IMR-90 (cell line): ENCODE measurements around the gene AGAP1. TPM values are rescaled to one million over a fixed set of nuclear protein-coding genes. Genes with fewer than 3 reads are reported as not detected.

Experiments used
- ATAC-seq: fragments of 200-7000 bp; cut with Tn5 transposase; 2 replicates; pipeline ENCODE4 v1.9.1; 2020; ENCODE audit warnings: low read depth, mild to moderate bottlenecking, moderate library complexity
- BruUV-seq: library from RNA; stranded (reverse); fragments of 400-500 nt; replicated peaks from 2 replicates; lab custom pipeline; 2021; lab: Mats Ljungman, UMichigan
- CTCF ChIA-PET: fragments of 300-600 bp; formaldehyde crosslinking; extraction: SDS; loops from one replicate; lab custom pipeline; 2021; ENCODE audit warnings: antibody characterized with exemption; lab: Yijun Ruan, JAX
- POLR2A ChIA-PET: fragments of 300-600 bp; sonication (Branson Sonifier 250); formaldehyde crosslinking; loops from one replicate; lab custom pipeline; 2022; ENCODE audit warnings: antibody characterized with exemption; ENCODE audit not compliant: unreplicated experiment; lab: Charles Lee
- DNase-seq: peaks from one replicate; pipeline ENCODE4 v3.0.0; 2013
- H2AFZ ChIP-seq: replicated peaks from 2 replicates; pipeline ENCODE3; 2013; ENCODE audit warnings: low read length, mild to moderate bottlenecking; ENCODE audit not compliant: poor library complexity
- H2AK5ac ChIP-seq: 2 replicates; pipeline ENCODE4 v1.6.1; 2013; ENCODE audit warnings: low read depth, low read length, inconsistent platforms
- H2AK9ac ChIP-seq: replicated peaks from 2 replicates; pipeline ENCODE3; 2013; ENCODE audit warnings: mild to moderate bottlenecking, low read depth, low read length, moderate library complexity; ENCODE audit not compliant: poor library complexity
- H2BK120ac ChIP-seq: 2 replicates; pipeline ENCODE4 v1.6.1; 2013; ENCODE audit warnings: low read depth, low read length, inconsistent platforms
- H2BK15ac ChIP-seq: 3 replicates; pipeline ENCODE4 v1.6.1; 2013; ENCODE audit warnings: low read depth, low read length, inconsistent platforms
- H2BK20ac ChIP-seq: 2 replicates; pipeline ENCODE4 v1.6.1; 2013; ENCODE audit warnings: low read depth, mild to moderate bottlenecking, inconsistent platforms, low read length, moderate library complexity
- H2BK5ac ChIP-seq: 2 replicates; pipeline ENCODE4 v1.6.1; 2013; ENCODE audit warnings: mild to moderate bottlenecking, low read depth, low read length, inconsistent platforms; ENCODE audit not compliant: poor library complexity, severe bottlenecking
- H3K14ac ChIP-seq: replicated peaks from 2 replicates; pipeline ENCODE4 v1.6.1; 2013; ENCODE audit warnings: low read depth, low read length, inconsistent platforms
- H3K18ac ChIP-seq: 2 replicates; pipeline ENCODE4 v1.6.1; 2013; ENCODE audit warnings: low read depth, low read length, control low read depth
- H3K23ac ChIP-seq: 2 replicates; pipeline ENCODE4 v1.6.1; 2013; ENCODE audit warnings: low read depth, low read length, inconsistent platforms
- H3K27ac ChIP-seq: 2 replicates; pipeline ENCODE4 v1.5.1; 2013; ENCODE audit warnings: mild to moderate bottlenecking, control low read depth, low read length; ENCODE audit not compliant: insufficient read depth
- H3K27me3 ChIP-seq: 2 replicates; pipeline ENCODE4 v1.6.1; 2013; ENCODE audit warnings: low read length; ENCODE audit not compliant: control insufficient read depth, insufficient read depth
- H3K36me3 ChIP-seq: 2 replicates; pipeline ENCODE4 v1.6.1; 2013; ENCODE audit warnings: low read length, mixed read lengths; ENCODE audit not compliant: control insufficient read depth, insufficient read depth
- H3K4ac ChIP-seq: 2 replicates; pipeline ENCODE4 v1.6.1; 2013; ENCODE audit warnings: low read depth, low read length, inconsistent platforms
- H3K4me1 ChIP-seq: 2 replicates; pipeline ENCODE4 v1.6.1; 2013; ENCODE audit warnings: low read length, mixed read lengths; ENCODE audit not compliant: control insufficient read depth, insufficient read depth
- H3K4me2 ChIP-seq: 2 replicates; pipeline ENCODE4 v1.6.1; 2013; ENCODE audit warnings: low read depth, mild to moderate bottlenecking, control low read depth, low read length, moderate library complexity
- H3K4me3 ChIP-seq: 2 replicates; pipeline ENCODE4 v1.5.1; 2013; ENCODE audit warnings: low read depth, mild to moderate bottlenecking, control low read depth, low read length, moderate library complexity; ENCODE audit not compliant: insufficient read depth
- H3K56ac ChIP-seq: 2 replicates; pipeline ENCODE4 v1.6.1; 2013; ENCODE audit warnings: low read length, inconsistent platforms; ENCODE audit not compliant: insufficient read depth; ENCODE audit errors: extremely low read depth
- H3K79me1 ChIP-seq, 2 experiments: 2 replicates each; pipeline ENCODE4 v1.6.1; 2013; ENCODE audit warnings: low read length in 2 of 2, inconsistent platforms in 1 of 2, low read depth in 1 of 2
- H3K9ac ChIP-seq: 2 replicates; pipeline ENCODE4 v1.6.1; 2013; ENCODE audit warnings: low read depth, low read length, control low read depth
- H3K9me1 ChIP-seq: 2 replicates; pipeline ENCODE4 v1.6.1; 2013; ENCODE audit warnings: low read length, inconsistent platforms; ENCODE audit not compliant: insufficient read depth
- H3K9me3 ChIP-seq: 2 replicates; pipeline ENCODE4 v1.6.1; 2013; ENCODE audit warnings: low read length; ENCODE audit not compliant: control insufficient read depth, insufficient read depth
- H4K20me1 ChIP-seq: 2 replicates; pipeline ENCODE4 v1.6.1; 2013; ENCODE audit warnings: low read length, inconsistent platforms; ENCODE audit not compliant: insufficient read depth
- H4K5ac ChIP-seq: 2 replicates; pipeline ENCODE4 v1.6.1; 2013; ENCODE audit warnings: mild to moderate bottlenecking, low read depth, low read length, control low read depth
- H4K8ac ChIP-seq, 2 experiments: 2 replicates each; pipeline ENCODE4 v1.6.1; 2013; ENCODE audit warnings: low read depth in 2 of 2, low read length in 2 of 2, control low read depth in 1 of 2, inconsistent platforms in 1 of 2
- H4K91ac ChIP-seq: 2 replicates; pipeline ENCODE4 v1.6.1; 2013; ENCODE audit warnings: low read depth, low read length, inconsistent platforms; ENCODE audit not compliant: insufficient read depth
- RAD21 ChIP-seq: IDR thresholded peaks from 2 replicates; pipeline ENCODE4 v1.6.1; 2012; ENCODE audit warnings: low read length, improper control_type of control experiment
- SMC3 ChIP-seq: fragments of 150-350 bp; IDR thresholded peaks from 2 replicates; pipeline ENCODE4 v1.6.1; 2016; ENCODE audit warnings: low read depth, mild to moderate bottlenecking, antibody characterized with exemption, low read length, moderate library complexity
- WGBS, 2 experiments: methylation state at CpG; one replicate each; pipeline versions ENCODE4 v1.1.5 to v1.1.7; 2013; ENCODE audit warnings: missing lambda C conversion rate in 2 of 2; ENCODE audit not compliant: insufficient read length in 1 of 2; ENCODE audit errors: extremely low coverage in 2 of 2; 5-methylcytosine and 5-hydroxymethylcytosine counted together
- dilution Hi-C: fragments of 300-500 bp; cut with HindIII; formaldehyde crosslinking; loops from one replicate; pipeline ENCODE4 v1.14.3; 2018; ENCODE audit warnings: low sequenced_read_pairs; ENCODE audit not compliant: unreplicated experiment
- in situ Hi-C: fragments of 300-500 bp; cut with MboI; formaldehyde crosslinking; loops from 3 replicates; pipeline ENCODE4 v1.14.3; 2019; ENCODE audit warnings: low sequenced_read_pairs, inconsistent platforms, mixed read lengths
- intact Hi-C: fragments of 100-400 bp; cut with micrococcal nuclease; formaldehyde crosslinking; loops from 2 replicates; pipeline ENCODE4 v1.10.0; 2022
- polyA plus RNA-seq, 3 experiments: library from polyadenylated mRNA; depleted of rRNA; stranded (reverse); fragments of >200 nt; gene quantifications; 2 replicates each; pipeline ENCODE4 v1.2.3, GENCODE V29; 2012; ENCODE audit warnings: low replicate concordance in 1 of 3
- total RNA-seq: library from RNA; depleted of rRNA; stranded (reverse); fragments of >200 nt; gene quantifications from 2 replicates; pipeline ENCODE4 v1.2.3, GENCODE V29; 2012

The AGAP1 gene
- total and polyA plus RNA-seq, 2 of the 4 experiments (the other 2 are of a cell fraction) = 15.1 to 16.4 TPM

DNA sequence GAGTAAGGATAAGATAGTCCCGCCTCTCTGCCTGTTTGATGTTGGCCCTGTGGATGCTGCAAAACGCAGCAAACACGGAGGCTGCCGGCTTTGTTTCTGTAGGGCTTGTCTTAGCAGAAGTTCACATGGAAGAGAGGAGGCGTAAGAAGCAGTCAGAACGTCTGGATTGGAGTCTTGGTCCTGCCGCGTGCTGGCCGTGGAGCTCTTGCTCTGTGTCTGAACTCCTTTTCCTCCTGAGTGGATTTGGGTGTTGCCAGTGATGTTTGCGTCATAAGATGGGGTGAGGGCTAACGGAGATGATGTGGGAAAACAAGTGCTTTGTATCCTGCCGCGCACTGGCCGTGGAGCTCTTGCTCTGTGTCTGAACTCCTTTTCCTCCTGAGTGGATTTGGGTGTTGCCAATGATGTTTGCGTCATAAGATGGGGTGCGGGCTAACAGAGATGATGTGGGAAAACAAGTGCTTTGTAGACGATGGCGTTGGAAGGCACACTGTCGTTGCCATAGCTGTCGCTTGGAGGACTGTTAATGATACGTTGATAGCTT lies 240.9 kb downstream of the AGAP1 start:
- no peak for DNase-seq

More for the DNA sequence above, 240.9 kb downstream of the AGAP1 start:
- intact Hi-C loops (no loop called here), in situ Hi-C loops (no loop called here), dilution Hi-C loops (loop anchor here (25.0 kb wide), 1 partner anchor 597 kb away; no protein-coding TSS in a partner anchor)
- H2AK9ac ChIP-seq = no peak overlapping the region
- H4K5ac ChIP-seq = no peak overlapping the region
- TF ChIP-seq SMC3 = no peak
- no peak for TF ChIP-seq RAD21
- H4K91ac ChIP-seq = no peak overlapping the region
- H4K20me1 ChIP-seq = peaks cover 6% of the 10 kb centered on the region
- no peaks in the 10 kb centered on the region for H3K4me1 ChIP-seq
- no peak overlapping the region for H2BK15ac ChIP-seq
- no peak overlapping the region for H2AK5ac ChIP-seq
- 74% methylated on average over 9 of the region's 21 CpGs; no CpG with 5 or more reads in 1 of the 2 experiments for WGBS, 2 experiments
- peaks cover 2% of the 10 kb centered on the region for H3K36me3 ChIP-seq
- H3K4ac ChIP-seq = no peak overlapping the region
- no peak overlapping the region for H3K14ac ChIP-seq
- no peak overlapping the region for H3K9ac ChIP-seq
- H2BK20ac ChIP-seq = no peak overlapping the region
- H2AFZ ChIP-seq = no peak overlapping the region
- BruUV-seq = no TSS peak
- no peaks in the 10 kb centered on the region; the same call in 1 of the 2 replicates for H3K9me1 ChIP-seq
- H3K23ac ChIP-seq = no peak overlapping the region
- H3K27me3 ChIP-seq = no peaks in the 10 kb centered on the region
- H3K4me3 ChIP-seq = no peak overlapping the region
- ChIA-PET POLR2A (no interaction called here), CTCF (interaction anchor here (2.7 kb wide), 1 partner anchor 12 kb away, joined by 9 read pairs; no protein-coding TSS in a partner anchor)
- H3K56ac ChIP-seq = no peak overlapping the region
- no peak for ATAC-seq
- H3K4me2 ChIP-seq = no peak overlapping the region
- H3K9me3 ChIP-seq = no peaks in the 10 kb centered on the region
- H4K8ac ChIP-seq = no peak overlapping the region
- H3K79me1 ChIP-seq = peaks cover 3 to 7% of the 10 kb centered on the region in 2 experiments; a peak in 3 of 4 replicates
- no peak overlapping the region for H3K27ac ChIP-seq
- no peak overlapping the region for H2BK120ac ChIP-seq
- H2BK5ac ChIP-seq = no peak overlapping the region
- no peak overlapping the region for H3K18ac ChIP-seq
